EH (cell line): Measurements from ENCODE around the gene VARS1.
"Not testable (repeated sequence)": the region's sequence is repeated elsewhere in the genome, so short reads cannot be mapped to it uniquely, and the experiment has no call there.

ENCODE experiments used
- DNase-seq: peaks from one replicate; pipeline ENCODE4 v3.0.0-alpha.2; 2015; ENCODE audit warnings: low read depth

VARS1 gene

DNA sequence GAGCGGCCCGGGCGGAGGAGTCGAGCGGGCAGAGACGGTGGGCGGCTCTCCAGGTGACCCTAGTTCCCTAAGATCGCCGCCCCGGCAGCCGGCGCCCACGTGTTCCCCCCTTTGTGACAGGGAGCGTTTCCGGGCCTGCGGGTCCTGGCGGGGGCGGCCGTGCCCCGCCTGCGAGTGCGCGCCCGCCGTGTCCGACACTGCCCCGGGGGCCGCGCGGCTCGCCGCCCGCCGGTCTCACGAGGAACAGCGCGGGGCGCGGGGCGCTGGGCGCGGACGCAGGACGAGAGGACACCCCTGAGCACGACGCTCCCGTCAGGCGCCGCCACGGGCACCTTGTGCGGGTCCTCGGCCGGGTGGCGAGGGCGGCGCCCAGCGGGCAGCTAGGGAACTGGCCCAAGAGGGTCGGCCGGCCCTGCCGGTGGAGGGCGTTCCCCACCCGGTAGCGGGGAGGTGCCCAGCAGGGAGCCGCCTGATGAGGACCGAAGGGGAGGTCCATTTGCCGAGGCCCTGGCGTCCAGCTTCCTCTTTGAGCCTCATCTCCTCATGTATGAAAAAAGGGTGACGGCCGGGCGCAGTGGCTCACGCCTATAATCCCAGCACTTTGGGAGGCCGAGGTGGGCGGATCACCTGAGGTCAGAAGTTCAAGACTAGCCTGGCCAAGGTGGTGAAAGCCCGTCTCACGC is at the start of gene VARS1:
VARS1 (minus strand) TSS at position 137 of the 683 bp plus-strand sequence. CDS start 535 bp downstream, outside the sequence.
- peak; percentile 93 for DNase-seq

DNA sequence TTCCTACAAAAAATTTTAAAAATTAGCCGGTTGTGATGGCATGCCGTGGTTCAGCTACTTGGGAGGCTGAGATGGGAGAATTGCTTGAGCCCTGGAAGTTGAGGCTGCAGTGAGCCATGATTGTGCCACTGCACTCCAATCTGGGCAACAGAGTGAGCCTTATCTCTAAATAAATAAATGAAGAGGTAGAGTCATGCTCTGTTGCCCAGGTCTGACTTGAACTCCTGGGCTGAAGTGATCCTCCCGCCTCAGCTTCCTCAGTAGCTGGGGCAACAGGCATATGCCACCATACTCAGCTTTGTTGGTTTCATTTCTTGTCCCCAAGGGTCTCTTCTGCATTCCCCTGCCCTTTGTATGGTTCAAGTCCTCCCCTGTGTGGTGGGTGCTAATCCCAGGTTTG is 49.0 kb upstream of the VARS1 start:
- DNase-seq = no peak

DNA sequence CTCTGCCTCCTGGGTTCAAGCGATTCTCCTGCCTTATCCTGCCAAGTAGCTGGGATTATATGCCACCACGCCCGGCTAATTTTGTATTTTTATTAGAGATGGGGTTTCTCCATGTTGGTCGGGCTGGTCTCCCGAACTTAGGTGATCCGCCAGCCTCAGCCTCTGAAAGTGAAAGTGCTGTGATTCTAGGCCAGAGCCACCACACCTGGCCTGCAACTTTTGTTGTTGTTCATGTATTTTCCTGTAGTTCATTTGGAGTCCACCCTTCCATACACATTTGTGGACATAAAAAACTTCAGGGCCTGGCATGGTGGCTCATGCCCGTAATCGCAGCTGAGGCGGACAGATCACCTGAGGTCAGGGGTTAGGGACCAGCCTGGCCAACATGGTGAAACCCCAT is 46.5 kb upstream of the VARS1 start:
- no peak for DNase-seq

DNA sequence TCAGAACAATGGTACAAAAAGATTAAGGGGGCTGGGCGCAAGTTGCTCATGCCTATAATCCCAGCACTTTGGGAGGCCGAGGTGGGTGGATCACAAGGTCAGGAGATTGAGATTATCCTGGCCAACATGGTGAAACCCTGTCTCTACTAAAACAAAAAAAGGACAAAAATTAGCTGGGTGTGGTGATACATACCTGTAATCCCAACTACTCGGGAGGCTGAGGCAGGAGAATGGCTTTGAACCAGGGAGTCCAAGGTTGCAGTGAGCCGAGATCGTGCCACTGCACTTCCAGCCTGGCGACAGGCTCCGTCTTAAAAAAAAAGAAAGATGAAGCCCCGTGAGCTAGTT is 44.2 kb upstream of the VARS1 start:
- not testable (repeated sequence) for DNase-seq

DNA sequence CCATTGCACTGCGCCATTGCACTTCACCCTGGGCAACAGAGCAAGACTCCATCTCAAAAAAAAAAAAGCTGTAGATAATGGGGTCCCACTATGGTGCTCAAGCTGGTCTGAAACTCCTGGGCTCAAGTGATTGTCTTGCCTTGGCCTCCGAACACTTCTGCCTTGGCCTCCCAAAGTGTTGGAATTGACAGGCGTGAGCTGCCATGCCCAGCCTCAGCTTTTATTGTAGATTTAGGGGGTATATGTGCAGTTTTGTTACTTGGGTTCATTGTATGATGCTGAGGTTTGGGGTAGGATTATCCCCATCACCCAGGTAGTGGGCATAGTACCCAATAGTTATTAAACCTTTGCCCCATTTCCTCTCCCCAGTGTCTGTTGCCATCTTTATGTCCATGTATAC is 43.4 kb upstream of the VARS1 start:
- DNase-seq = no peak

DNA sequence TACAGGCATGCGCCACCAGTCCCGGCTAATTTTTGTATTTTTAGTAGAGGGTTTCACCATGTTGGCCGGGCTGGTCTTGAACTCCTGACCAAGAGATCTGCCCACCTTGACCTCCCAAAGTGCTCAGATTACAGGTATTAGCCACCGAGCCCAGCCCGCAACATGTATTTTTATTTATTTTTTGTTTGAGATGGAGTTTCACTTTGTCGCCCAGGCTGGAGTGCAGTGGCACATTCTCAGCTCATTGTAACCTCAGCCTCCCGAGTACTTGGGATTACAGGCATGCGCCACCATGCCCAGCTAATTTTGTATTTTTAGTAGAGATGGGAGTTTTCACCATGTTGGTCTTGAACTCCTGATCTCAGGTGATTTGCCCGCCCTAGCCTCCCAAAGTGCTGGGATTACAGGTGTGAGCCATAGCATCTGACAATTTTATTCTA is 42.6 kb upstream of the VARS1 start:
- not testable (repeated sequence) for DNase-seq

DNA sequence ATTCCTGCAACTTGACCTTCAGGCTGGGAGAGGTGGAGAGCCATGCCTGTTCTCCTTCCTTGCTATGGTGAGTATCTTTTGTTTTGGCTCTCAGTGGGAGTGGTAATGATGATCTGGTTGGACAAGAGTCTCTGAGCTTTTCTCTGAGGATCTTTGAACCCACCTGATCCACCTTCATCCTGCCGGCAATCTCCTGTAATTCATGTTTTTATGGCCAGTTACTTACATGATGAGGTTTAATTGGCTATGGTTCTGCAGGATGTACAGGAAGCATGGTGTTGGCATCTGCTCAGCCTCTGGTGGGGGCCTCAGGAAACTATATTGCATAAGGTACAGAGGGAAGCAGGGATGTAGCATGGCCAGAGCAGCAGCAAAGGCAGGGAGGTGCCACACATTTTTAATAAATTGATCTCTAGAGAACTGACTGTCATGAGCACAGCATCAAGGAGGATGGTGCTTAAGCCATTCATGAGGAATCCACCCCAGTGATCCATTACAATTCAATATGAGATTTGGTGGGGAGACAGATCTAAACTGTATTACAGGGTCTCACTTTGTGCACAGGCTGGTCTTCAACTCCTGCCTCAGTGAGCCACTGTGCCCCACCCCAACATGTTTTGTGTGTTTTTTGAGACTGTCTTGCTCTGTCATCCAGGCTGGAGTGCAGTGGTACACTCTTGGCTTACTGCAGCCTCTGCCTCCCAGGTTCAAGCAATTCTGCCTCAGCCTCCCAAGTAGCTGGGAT is 42.0 kb upstream of the VARS1 start:
- DNase-seq = peak; percentile 42

DNA sequence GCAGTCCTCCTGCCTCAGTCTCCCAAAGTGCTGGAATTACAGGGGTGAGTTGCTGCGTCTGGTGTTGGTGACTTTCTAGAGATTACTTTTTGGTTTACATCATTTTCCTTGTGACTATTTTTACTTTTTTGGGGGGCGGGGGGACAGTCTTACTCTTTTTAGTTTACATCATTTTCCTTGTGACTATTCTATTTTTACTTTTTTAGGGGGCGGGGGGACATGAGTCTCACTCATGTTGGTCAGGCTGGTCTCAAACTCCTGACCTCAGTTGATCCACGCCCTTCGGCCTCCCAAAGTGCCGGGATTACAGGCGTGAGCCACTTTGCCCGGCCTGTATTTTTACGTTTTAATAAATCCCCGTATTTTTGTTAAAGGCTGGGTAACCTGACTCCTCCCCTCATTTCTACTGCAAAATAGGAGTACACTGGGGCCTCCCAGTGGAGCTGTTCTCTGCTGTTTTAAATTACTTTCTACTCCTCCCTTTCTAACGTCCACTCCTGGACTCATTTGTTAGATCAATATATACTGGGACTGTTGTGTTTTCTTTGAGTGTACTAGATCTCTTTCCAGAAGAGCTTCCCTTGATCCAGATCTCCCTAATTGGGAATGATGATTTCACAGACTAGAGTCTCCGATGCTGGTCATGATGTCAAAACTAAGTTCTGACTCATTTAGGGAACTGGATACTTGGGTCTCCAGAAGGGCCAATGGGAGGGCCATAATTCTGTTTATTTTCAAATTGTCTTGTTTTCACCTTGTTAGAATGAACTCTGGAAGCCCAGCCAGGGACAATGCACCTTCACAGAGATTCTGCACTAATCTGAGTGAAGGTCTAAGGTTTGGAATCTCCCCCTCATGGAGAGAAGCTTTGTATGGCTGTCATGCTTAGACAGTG is 41.2 kb upstream of the VARS1 start:
- peak; percentile 53 for DNase-seq

DNA sequence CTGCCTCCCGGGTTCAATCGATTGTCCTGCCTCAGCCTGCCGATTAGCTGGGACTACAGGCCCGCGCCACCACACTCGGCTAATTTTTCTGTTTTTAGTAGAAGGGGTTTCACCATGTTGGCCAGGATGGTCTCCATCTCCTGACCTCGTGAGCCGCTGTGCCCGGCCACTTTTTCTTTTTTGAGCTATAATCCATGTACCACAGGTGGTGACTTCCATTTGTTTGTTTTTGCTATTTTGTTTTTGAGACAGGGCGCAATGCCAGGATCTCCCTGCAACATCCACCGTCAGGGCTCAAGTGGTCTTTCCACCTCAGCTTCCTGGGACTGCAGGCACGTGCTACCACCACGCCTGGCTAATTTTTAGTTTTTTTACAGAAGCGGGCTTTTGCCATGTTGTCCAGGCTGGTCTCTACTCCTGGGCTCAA is 40.5 kb upstream of the VARS1 start:
- no peak for DNase-seq

DNA sequence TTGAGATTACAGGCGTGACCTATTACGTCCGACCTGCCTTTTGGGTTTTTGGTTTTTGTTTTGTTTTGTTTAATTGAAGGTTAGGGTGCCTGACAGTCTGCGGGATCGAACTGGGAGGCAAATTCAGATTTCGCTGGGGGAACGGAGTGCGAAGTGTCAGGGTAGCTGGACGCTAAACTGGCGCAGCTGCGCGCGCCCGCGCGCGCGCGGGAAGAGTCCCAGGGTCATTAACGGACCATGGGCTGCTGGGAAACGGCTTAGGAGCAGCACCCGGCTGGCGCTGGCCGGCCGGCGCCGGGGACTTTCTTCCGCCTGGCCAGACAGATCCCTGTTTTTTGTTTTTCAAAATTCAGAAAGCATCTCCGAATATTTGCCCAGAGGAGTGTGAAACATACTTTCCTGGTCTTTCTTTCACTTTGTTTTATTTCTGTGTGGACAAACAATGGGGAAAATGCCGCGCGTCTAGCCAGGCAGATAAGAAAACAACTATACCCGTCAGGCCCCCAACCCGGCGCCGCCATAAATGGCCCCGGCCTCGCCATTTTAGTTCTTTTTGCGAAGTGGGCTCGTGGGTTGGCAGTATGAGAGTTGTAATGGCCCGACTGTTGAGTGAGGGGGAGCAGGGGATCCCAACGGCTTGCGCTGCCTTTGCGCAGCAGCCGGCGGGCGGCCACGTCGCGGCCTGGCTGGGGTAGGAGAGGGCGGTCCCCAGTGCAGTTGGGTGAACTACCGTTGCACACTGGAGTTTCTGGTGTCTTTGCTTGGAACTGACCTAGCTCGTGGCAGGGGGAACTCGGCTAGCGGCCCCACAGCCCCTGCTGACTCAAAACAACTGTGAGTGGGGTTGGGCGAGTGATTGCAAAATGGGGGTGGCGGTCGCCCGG is 39.1 kb upstream of the VARS1 start:
- peak; percentile 87 for DNase-seq

DNA sequence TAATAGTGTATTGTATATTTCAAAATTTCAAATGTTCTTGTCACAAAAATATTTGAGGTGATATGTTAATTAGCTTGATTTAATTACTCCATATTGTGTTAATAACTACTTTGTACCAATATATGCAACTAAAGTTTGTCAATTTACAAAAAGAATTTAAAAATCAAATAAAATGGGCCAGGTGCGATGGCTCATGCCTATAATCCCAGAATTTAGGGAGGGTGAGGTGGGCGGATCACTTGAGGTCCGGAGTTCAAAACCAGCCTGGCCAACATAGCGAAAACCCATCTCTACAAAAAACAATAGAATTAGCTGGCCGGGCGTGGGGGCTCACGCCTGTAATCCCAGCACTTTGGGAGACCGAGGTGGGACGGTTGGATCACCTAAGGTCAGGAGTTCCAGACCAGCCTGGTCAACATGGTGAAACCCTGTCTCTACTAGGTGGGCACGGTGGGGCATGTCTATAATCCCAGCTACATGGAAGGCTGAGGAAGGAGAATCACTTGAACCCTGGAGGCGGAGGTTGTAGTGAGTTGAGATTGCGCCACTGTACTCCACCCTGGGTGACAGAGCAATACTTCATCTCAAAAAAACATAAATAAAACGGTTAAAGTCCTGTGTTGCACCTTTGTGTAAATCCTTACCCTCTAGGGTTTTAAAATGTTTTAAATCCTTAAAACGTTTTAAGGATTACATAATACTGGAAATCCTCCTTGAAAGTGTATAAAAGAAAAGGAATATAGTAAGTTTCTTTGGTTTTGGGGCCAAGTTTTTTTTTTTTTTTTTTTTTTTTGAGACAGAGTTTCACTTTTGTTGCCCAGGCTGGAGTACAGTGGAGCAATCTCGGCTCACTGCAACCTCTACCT is 36.0 kb upstream of the VARS1 start:
- no peak for DNase-seq

DNA sequence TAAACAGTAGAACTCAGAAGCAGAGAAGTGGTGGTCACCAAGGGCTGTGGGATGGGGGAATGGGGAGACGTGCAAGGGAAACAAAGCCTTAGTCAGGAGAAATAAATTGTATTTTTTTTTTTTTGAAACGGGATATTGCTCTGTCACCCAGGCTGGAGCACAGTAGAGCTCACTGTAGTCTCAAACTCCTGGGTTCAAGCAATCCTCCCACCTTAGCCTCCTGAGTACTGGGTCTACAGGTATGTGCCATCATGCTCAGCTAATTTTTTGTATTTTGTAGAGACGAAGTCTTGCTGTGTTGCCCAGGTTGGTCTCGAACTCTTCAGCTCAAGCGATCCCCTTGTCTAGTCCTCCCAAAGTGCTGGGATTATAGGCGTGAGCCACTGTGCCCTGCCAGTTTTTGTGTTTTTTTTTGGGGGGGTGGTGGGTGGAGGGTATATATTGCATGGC is 35.4 kb upstream of the VARS1 start:
- no peak for DNase-seq

DNA sequence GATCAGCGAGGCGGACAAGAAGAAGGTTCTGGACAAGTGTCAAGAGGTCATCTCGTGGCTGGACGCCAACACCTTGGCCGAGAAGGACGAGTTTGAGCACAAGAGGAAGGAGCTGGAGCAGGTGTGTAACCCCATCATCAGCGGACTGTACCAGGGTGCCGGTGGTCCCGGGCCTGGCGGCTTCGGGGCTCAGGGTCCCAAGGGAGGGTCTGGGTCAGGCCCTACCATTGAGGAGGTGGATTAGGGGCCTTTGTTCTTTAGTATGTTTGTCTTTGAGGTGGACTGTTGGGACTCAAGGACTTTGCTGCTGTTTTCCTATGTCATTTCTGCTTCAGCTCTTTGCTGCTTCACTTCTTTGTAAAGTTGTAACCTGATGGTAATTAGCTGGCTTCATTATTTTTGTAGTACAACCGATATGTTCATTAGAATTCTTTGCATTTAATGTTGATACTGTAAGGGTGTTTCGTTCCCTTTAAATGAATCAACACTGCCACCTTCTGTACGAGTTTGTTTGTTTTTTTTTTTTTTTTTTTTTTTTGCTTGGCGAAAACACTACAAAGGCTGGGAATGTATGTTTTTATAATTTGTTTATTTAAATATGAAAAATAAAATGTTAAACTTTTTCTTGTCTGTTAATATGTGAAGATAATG is 34.2 kb upstream of the VARS1 start:
- DNase-seq = peak; percentile 65

DNA sequence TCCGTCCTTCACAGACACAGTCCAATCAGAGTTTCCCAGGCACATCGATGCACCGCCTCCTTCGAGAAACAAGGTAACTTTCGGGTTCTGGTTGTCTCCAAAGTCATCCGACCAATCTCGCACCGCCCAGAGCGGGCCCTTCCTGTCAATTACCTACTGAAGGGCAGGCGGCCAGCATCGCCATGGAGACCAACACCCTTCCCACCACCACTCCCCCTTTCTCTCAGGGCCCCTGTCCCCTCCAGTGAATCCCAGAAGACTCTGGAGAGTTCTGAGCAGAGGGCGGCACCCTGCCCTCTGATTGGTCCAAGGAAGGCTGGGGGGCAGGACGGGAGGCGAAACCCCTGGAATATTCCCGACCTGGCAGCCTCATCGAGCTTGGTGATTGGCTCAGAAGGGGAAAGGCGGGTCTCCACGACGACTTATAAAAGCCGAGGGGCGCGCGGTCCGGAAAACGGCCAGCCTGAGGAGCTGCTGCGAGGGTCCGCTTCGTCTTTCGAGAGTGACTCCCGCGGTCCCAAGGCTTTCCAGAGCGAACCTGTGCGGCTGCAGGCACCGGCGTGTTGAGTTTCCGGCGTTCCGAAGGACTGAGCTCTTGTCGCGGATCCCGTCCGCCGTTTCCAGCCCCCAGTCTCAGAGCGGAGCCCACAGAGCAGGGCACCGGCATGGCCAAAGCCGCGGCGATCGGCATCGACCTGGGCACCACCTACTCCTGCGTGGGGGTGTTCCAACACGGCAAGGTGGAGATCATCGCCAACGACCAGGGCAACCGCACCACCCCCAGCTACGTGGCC is 31.9 kb upstream of the VARS1 start, which contains the start of gene HSPA1B:
HSPA1B (plus strand) TSS at position 453 of the 794 bp plus-strand sequence; CDS start at position 666, 213 bp downstream.
- DNase-seq = peak; percentile 100

DNA sequence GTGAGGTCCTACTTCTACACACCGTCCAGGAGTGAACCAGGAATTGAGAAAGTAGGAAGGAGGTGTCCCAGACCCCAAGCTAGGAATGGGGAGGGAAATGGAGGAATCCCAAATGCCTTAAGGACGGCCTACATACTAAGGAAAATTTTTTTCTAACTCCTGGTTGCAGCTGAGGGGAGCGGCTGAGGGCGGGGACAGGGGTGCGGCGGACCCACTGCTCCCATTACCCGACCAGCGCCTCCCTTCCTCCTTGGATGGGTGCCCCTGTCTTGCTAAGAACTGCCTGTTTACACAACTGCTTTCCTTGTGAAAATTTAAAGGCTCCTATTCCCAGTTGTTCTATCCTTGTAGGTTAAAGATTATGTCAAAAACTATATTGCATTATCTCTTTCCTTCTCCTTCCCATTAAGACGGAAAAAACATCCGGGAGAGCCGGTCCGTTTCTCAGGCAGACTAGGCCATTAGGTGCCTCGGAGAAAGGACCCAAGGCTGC is 31.3 kb upstream of the VARS1 start:
- DNase-seq = peak; percentile 91

DNA sequence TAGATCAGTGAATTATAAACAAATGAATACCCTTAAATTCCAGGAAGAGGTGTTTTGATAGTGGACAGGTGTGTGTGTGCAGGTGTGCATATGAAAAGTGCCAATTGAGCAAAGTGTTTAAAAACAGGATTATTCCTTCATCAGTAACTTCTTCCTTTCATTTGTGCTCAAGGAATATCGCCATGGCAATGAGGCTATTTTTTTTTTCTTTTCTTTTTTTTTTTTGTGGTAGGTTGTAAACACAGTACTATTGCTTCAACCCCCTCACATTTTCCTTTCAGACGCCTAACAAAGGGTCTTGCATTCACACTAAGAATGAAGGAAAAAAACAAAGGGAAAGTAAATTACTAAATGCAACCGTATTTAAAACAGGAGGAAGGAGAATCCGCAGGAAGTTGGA is 30.0 kb upstream of the VARS1 start:
- DNase-seq = no peak

DNA sequence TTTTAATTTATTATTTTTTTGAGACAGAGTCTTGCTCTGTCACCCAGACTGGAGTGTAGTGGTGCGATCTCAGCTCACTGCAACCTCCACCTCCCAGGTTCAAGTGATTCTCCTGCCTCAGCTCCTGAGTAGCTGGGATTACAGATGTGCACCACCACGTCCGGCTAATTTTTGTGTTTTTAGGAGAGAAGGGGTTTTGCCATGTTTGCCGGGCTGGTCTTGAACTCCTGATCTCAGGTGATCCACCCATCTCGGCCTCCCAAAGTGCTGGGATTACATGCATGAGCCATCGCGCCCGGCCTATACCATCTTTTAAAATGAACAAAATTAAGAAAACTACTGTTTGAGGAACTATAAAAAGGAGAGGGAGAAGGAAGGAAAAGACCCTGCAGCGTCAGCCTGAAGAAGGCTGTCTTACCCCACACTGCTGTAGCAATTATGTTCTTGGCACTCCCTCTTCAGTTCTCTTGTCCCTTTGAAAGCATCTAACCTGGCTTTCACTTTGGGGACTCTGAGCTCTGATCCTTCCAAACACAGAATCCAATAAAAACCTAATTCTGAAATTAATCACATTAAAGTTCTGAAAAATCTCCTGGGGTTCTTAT is 28.1 kb upstream of the VARS1 start:
- DNase-seq = not testable (repeated sequence)
